HEK293 (cell line): Measurements from ENCODE around the gene LAMA2.
A peak's percentile ranks its signal among the peaks of the same experiment; 100 is the strongest.

ENCODE experiments used
- GFI1B ChIP-seq: fragments of 450-650 bp; formaldehyde crosslinking; IDR thresholded peaks from 2 replicates; pipeline ENCODE4 v1.5.1; 2016; ENCODE audit warnings: missing biosample characterization, missing genetic modification characterization
- MZF1 ChIP-seq: fragments of 450-650 bp; formaldehyde crosslinking; IDR thresholded peaks from 2 replicates; pipeline ENCODE4 v1.5.1; 2017; ENCODE audit warnings: missing biosample characterization, missing genetic modification characterization, borderline replicate concordance
- PRDM4 ChIP-seq: fragments of 450-650 bp; formaldehyde crosslinking; IDR thresholded peaks from 2 replicates; pipeline ENCODE4 v1.5.1; 2017; ENCODE audit warnings: missing biosample characterization, missing genetic modification characterization
- WT1 ChIP-seq: fragments of 450-650 bp; formaldehyde crosslinking; IDR thresholded peaks from 2 replicates; pipeline ENCODE4 v1.5.1; 2016; ENCODE audit warnings: missing biosample characterization, missing genetic modification characterization
- ZNF114 ChIP-seq: fragments of 450-650 bp; formaldehyde crosslinking; IDR thresholded peaks from 2 replicates; pipeline ENCODE4 v1.5.0; 2017; ENCODE audit warnings: missing biosample characterization, missing genetic modification characterization
- ZNF391 ChIP-seq: fragments of 450-650 bp; formaldehyde crosslinking; IDR thresholded peaks from 2 replicates; pipeline ENCODE4 v1.5.1; 2016; ENCODE audit warnings: low read depth, missing biosample characterization, missing genetic modification characterization, borderline replicate concordance
- ZNF514 ChIP-seq: fragments of 450-650 bp; formaldehyde crosslinking; IDR thresholded peaks from 2 replicates; pipeline ENCODE4 v1.5.1; 2016; ENCODE audit warnings: missing biosample characterization, missing genetic modification characterization
- ZNF596 ChIP-seq: fragments of 450-650 bp; IDR thresholded peaks from 2 replicates; pipeline ENCODE4 v1.5.0; 2018; ENCODE audit warnings: missing biosample characterization, mild to moderate bottlenecking, missing genetic modification characterization, moderate library complexity
- ZNF670 ChIP-seq: fragments of 450-650 bp; formaldehyde crosslinking; IDR thresholded peaks from 2 replicates; pipeline ENCODE4 v1.5.1; 2016; ENCODE audit warnings: missing biosample characterization, missing genetic modification characterization, low read depth
- ZNF701 ChIP-seq: fragments of 450-650 bp; formaldehyde crosslinking; IDR thresholded peaks from 2 replicates; pipeline ENCODE4 v1.5.1; 2016; ENCODE audit warnings: missing biosample characterization, missing genetic modification characterization
- ZNF843 ChIP-seq: fragments of 450-650 bp; formaldehyde crosslinking; IDR thresholded peaks from 2 replicates; pipeline ENCODE4 v1.5.1; 2016; ENCODE audit warnings: missing biosample characterization, missing genetic modification characterization
- TF ChIP-seq, protein P1 (sequence below): fragments of 450-650 bp; formaldehyde crosslinking; IDR thresholded peaks from 2 replicates; pipeline ENCODE4 v1.5.1; 2017; ENCODE audit warnings: missing biosample characterization, mild to moderate bottlenecking, missing genetic modification characterization, moderate library complexity
- TF ChIP-seq, protein P2 (sequence below): fragments of 450-650 bp; formaldehyde crosslinking; IDR thresholded peaks from 2 replicates; pipeline ENCODE4 v1.5.1; 2016; ENCODE audit warnings: missing biosample characterization, missing genetic modification characterization, borderline replicate concordance
- TF ChIP-seq, protein P3 (sequence below): fragments of 450-650 bp; formaldehyde crosslinking; conservative IDR thresholded peaks from 2 replicates; pipeline ENCODE4 v1.5.1; 2016; ENCODE audit warnings: low read depth, missing biosample characterization, missing genetic modification characterization
- TF ChIP-seq, protein P4 (sequence below): IDR thresholded peaks from 2 replicates; pipeline ENCODE4 v1.6.1; 2011; ENCODE audit warnings: mild to moderate bottlenecking, low read depth, low read length, borderline replicate concordance
- TF ChIP-seq, protein P5 (sequence below): fragments of 450-650 bp; formaldehyde crosslinking; IDR thresholded peaks from 2 replicates; pipeline ENCODE4 v1.5.1; 2016; ENCODE audit warnings: missing biosample characterization, missing genetic modification characterization
- TF ChIP-seq, protein P6 (sequence below): fragments of 450-650 bp; formaldehyde crosslinking; IDR thresholded peaks from 2 replicates; pipeline ENCODE4 v1.5.1; 2016; ENCODE audit warnings: missing biosample characterization, missing genetic modification characterization

LAMA2 gene

DNA sequence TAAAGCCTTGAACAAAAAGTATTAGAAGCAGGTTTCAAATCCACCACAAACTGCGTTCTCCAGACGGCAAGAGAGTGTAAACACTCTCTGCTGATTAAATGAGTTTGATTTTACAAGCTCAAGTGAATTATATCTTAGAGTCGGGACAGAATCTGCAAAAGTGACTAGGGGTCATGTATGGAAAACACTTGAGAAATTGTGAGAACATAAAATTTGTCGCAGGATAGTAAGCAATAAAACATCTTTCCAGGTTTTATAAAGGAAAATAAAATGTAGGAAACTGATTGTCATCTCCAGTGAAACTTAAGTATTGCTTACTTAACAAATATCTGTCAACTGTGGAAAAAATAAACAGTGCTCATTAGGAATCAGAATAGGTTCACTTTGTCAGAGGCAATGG is 452.9 kb downstream of the LAMA2 start (continued):
- TF ChIP-seq WT1 (tag by site-specific recombination) (peak; percentile 70; the same call in 1 of the 2 replicates), ZNF670 (tag by site-specific recombination) (no peak), ZNF514 (no peak), ZNF114 (tag by site-specific recombination) (no peak), PRDM4 (tag by site-specific recombination) (peak; percentile 89), ZNF596 (no peak; the same call in 1 of the 2 replicates), ZNF843 (tag by site-specific recombination) (peak; percentile 56; the same call in 1 of the 2 replicates), ZNF391 (tag by site-specific recombination) (no peak), MZF1 (tag by site-specific recombination) (peak; percentile 51; the same call in 1 of the 2 replicates), GFI1B (tag by site-specific recombination) (no peak), ZNF701 (tag by site-specific recombination) (no peak)
- TF ChIP-seq, protein P1, sequence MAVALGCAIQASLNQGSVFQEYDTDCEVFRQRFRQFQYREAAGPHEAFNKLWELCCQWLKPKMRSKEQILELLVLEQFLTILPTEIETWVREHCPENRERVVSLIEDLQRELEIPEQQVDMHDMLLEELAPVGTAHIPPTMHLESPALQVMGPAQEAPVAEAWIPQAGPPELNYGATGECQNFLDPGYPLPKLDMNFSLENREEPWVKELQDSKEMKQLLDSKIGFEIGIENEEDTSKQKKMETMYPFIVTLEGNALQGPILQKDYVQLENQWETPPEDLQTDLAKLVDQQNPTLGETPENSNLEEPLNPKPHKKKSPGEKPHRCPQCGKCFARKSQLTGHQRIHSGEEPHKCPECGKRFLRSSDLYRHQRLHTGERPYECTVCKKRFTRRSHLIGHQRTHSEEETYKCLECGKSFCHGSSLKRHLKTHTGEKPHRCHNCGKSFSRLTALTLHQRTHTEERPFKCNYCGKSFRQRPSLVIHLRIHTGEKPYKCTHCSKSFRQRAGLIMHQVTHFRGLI (tag by site-specific recombination) = no peak
- TF ChIP-seq, protein P2, sequence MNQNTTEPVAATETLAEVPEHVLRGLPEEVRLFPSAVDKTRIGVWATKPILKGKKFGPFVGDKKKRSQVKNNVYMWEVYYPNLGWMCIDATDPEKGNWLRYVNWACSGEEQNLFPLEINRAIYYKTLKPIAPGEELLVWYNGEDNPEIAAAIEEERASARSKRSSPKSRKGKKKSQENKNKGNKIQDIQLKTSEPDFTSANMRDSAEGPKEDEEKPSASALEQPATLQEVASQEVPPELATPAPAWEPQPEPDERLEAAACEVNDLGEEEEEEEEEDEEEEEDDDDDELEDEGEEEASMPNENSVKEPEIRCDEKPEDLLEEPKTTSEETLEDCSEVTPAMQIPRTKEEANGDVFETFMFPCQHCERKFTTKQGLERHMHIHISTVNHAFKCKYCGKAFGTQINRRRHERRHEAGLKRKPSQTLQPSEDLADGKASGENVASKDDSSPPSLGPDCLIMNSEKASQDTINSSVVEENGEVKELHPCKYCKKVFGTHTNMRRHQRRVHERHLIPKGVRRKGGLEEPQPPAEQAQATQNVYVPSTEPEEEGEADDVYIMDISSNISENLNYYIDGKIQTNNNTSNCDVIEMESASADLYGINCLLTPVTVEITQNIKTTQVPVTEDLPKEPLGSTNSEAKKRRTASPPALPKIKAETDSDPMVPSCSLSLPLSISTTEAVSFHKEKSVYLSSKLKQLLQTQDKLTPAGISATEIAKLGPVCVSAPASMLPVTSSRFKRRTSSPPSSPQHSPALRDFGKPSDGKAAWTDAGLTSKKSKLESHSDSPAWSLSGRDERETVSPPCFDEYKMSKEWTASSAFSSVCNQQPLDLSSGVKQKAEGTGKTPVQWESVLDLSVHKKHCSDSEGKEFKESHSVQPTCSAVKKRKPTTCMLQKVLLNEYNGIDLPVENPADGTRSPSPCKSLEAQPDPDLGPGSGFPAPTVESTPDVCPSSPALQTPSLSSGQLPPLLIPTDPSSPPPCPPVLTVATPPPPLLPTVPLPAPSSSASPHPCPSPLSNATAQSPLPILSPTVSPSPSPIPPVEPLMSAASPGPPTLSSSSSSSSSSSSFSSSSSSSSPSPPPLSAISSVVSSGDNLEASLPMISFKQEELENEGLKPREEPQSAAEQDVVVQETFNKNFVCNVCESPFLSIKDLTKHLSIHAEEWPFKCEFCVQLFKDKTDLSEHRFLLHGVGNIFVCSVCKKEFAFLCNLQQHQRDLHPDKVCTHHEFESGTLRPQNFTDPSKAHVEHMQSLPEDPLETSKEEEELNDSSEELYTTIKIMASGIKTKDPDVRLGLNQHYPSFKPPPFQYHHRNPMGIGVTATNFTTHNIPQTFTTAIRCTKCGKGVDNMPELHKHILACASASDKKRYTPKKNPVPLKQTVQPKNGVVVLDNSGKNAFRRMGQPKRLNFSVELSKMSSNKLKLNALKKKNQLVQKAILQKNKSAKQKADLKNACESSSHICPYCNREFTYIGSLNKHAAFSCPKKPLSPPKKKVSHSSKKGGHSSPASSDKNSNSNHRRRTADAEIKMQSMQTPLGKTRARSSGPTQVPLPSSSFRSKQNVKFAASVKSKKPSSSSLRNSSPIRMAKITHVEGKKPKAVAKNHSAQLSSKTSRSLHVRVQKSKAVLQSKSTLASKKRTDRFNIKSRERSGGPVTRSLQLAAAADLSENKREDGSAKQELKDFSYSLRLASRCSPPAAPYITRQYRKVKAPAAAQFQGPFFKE (tag by site-specific recombination) = no peak
- TF ChIP-seq, protein P3, sequence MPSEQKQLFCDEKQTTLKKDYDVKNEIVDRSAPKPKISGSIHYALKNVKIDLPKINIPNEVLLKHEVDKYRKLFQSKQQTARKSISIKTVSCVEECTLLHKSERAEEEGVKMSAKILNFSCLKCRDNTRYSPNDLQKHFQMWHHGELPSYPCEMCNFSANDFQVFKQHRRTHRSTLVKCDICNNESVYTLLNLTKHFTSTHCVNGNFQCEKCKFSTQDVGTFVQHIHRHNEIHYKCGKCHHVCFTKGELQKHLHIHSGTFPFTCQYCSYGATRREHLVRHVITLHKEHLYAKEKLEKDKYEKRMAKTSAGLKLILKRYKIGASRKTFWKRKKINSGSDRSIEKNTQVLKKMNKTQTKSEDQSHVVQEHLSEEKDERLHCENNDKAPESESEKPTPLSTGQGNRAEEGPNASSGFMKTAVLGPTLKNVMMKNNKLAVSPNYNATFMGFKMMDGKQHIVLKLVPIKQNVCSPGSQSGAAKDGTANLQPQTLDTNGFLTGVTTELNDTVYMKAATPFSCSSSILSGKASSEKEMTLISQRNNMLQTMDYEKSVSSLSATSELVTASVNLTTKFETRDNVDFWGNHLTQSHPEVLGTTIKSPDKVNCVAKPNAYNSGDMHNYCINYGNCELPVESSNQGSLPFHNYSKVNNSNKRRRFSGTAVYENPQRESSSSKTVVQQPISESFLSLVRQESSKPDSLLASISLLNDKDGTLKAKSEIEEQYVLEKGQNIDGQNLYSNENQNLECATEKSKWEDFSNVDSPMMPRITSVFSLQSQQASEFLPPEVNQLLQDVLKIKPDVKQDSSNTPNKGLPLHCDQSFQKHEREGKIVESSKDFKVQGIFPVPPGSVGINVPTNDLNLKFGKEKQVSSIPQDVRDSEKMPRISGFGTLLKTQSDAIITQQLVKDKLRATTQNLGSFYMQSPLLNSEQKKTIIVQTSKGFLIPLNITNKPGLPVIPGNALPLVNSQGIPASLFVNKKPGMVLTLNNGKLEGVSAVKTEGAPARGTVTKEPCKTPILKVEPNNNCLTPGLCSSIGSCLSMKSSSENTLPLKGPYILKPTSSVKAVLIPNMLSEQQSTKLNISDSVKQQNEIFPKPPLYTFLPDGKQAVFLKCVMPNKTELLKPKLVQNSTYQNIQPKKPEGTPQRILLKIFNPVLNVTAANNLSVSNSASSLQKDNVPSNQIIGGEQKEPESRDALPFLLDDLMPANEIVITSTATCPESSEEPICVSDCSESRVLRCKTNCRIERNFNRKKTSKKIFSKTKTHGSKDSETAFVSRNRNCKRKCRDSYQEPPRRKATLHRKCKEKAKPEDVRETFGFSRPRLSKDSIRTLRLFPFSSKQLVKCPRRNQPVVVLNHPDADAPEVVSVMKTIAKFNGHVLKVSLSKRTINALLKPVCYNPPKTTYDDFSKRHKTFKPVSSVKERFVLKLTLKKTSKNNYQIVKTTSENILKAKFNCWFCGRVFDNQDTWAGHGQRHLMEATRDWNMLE (tag by site-specific recombination) = no peak
- TF ChIP-seq, protein P4, sequence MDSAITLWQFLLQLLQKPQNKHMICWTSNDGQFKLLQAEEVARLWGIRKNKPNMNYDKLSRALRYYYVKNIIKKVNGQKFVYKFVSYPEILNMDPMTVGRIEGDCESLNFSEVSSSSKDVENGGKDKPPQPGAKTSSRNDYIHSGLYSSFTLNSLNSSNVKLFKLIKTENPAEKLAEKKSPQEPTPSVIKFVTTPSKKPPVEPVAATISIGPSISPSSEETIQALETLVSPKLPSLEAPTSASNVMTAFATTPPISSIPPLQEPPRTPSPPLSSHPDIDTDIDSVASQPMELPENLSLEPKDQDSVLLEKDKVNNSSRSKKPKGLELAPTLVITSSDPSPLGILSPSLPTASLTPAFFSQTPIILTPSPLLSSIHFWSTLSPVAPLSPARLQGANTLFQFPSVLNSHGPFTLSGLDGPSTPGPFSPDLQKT = no peak
- TF ChIP-seq, protein P5, sequence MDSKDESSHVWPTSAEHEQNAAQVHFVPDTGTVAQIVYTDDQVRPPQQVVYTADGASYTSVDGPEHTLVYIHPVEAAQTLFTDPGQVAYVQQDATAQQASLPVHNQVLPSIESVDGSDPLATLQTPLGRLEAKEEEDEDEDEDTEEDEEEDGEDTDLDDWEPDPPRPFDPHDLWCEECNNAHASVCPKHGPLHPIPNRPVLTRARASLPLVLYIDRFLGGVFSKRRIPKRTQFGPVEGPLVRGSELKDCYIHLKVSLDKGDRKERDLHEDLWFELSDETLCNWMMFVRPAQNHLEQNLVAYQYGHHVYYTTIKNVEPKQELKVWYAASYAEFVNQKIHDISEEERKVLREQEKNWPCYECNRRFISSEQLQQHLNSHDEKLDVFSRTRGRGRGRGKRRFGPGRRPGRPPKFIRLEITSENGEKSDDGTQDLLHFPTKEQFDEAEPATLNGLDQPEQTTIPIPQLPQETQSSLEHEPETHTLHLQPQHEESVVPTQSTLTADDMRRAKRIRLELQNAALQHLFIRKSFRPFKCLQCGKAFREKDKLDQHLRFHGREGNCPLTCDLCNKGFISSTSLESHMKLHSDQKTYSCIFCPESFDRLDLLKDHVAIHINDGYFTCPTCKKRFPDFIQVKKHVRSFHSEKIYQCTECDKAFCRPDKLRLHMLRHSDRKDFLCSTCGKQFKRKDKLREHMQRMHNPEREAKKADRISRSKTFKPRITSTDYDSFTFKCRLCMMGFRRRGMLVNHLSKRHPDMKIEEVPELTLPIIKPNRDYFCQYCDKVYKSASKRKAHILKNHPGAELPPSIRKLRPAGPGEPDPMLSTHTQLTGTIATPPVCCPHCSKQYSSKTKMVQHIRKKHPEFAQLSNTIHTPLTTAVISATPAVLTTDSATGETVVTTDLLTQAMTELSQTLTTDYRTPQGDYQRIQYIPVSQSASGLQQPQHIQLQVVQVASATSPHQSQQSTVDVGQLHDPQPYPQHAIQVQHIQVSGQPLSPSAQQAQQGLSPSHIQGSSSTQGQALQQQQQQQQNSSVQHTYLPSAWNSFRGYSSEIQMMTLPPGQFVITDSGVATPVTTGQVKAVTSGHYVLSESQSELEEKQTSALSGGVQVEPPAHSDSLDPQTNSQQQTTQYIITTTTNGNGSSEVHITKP (tag by site-specific recombination) = no peak
- TF ChIP-seq, protein P6, sequence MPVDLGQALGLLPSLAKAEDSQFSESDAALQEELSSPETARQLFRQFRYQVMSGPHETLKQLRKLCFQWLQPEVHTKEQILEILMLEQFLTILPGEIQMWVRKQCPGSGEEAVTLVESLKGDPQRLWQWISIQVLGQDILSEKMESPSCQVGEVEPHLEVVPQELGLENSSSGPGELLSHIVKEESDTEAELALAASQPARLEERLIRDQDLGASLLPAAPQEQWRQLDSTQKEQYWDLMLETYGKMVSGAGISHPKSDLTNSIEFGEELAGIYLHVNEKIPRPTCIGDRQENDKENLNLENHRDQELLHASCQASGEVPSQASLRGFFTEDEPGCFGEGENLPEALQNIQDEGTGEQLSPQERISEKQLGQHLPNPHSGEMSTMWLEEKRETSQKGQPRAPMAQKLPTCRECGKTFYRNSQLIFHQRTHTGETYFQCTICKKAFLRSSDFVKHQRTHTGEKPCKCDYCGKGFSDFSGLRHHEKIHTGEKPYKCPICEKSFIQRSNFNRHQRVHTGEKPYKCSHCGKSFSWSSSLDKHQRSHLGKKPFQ (tag by site-specific recombination) = peak; percentile 75
